MG63 (cell line): ENCODE data around the gene YARS1. TPM values are rescaled to one million over a fixed set of nuclear protein-coding genes. Genes with fewer than 3 reads are reported as not detected.
A peak's percentile ranks its signal among the peaks of the same experiment; 100 is the strongest.

Experiments
- DNase-seq: peaks from one replicate; pipeline ENCODE4 v3.0.0-alpha.2; 2020
- H3K27me3 ChIP-seq: fragments of 250-450 bp; sonication (Bioruptor Pico); 2 replicates; pipeline ENCODE4 v1.5.1; 2020; ENCODE audit warnings: mild to moderate bottlenecking, moderate library complexity
- H3K36me3 ChIP-seq: fragments of 250-450 bp; sonication (Bioruptor Pico); 2 replicates; pipeline ENCODE4 v1.5.1; 2020; ENCODE audit warnings: mild to moderate bottlenecking, moderate library complexity
- H3K4me3 ChIP-seq: fragments of 250-450 bp; sonication (Bioruptor Pico); 2 replicates; pipeline ENCODE4 v1.5.1; 2020; ENCODE audit warnings: mild to moderate bottlenecking, moderate library complexity
- H3K9me3 ChIP-seq: fragments of 250-450 bp; sonication (Bioruptor Pico); 2 replicates; pipeline ENCODE4 v1.5.1; 2020; ENCODE audit warnings: mild to moderate bottlenecking, moderate library complexity
- total RNA-seq: library from RNA; depleted of rRNA; stranded (reverse); fragments of >200 nt; shearing (Covaris generic); gene quantifications from 2 replicates; pipeline ENCODE4 v1.2.3, GENCODE V29; 2014; ENCODE audit warnings: low replicate concordance

YARS1 gene
- total RNA-seq, 1 experiment from 2014 or later = 160 TPM

DNA sequence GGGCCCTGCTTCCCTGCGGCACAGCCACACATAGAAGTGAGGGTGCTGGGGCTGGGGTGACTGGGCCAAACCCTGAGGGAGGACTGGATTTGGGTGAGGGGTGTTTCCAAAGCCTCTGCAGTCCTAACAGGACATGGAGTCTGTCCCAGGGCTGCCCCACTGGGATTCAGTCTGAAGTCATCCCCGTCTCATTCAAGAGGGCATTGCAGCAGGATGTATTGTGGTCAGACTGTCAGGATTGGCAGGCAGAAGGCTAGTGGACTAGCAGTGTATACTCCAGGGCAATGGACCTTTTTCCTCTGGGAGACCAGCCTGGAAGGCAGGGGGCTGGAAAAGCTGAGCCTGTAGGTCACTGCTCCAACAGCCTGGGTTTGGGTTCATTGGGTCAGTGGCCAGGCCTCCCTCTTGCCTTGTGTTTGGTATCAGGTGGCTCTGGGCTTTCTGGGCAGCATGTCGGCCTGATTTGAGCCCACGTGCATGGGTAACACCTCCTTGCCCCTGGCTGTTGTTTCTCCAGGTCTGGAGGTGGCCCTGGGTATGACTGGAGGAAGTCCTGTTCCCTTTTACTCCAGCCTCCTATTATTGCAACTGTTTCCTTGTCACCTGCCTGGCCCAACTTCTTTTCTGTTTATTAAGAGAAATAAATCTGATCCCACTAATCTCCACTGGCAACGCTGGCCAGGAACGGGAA, 73.6 kb downstream of the YARS1 start:
- no peaks in the 10 kb centered on the region for H3K9me3 ChIP-seq
- no peak overlapping the region for H3K4me3 ChIP-seq
- peak; percentile 31 for DNase-seq
- H3K36me3 ChIP-seq = no peaks in the 10 kb centered on the region
- H3K27me3 ChIP-seq = no peaks in the 10 kb centered on the region

DNA sequence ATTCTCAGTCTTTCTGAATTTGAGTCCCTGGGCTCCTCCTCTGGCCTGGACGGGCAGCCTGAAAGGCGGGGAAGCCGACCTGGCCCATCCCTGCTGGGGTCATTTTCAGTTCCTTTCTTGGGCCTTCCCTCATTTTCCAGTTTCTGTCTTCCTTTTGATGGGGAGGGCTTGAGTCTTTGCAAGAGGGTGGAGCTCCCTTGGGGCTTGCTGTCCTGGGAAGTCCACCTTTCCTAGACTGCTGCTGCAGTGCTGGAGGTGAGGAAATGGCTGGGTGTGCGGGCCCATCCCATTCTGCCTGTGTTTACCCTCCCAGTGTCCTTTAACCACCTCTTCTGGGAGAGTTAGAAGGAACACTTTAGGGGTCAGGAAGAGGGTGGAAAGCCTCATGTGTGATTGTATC, 74.2 kb downstream of the YARS1 start:
- Histone ChIP-seq H3K9me3 (no peaks in the 10 kb centered on the region), H3K4me3 (no peak overlapping the region)
- no peak for DNase-seq

DNA sequence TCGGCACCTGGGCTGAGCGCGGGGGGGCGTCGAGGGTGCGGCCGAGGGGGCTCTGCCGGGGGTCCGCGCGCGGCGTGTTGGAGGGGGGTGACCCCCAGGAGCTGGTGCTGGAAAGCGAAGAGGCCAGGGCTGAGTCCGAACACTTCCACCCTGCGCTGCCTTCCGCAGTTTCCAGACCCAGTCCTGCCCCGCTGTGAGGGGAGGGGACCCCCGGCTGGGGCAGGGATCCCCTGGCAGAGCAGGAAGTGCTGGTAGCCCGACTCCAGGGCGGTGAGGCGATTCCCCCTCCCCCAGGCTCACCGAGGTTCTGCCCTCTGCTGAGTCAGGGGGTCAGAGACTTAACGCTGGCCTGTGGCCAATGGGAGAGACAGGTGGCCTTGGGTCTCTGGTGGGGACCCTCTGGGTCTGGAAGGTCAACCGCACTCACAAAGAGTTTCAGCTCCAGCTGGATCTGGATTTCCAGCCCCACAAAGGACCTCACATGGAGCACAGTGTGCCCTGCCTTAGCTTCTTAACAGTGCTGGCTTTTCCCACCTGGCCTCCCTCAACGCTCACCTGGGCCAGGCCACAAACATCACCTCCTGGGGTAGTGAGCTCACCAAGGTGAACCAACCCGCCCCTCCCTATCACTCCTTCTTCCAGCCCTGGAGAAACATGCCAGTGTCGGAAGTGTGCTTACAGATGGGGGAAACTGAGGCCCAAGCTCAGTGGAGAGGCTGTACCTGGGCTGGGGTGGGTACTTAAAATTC, 74.8 kb downstream of the YARS1 start:
- Histone ChIP-seq H3K27me3 (no peaks in the 10 kb centered on the region), H3K4me3 (peak overlapping the region; percentile 47), H3K9me3 (no peaks in the 10 kb centered on the region), H3K36me3 (no peaks in the 10 kb centered on the region)
- no peak for DNase-seq

More for the DNA sequence above, 74.2 kb downstream of the YARS1 start:
- Histone ChIP-seq H3K36me3 (no peaks in the 10 kb centered on the region), H3K27me3 (no peaks in the 10 kb centered on the region)

- DNase-seq = peak; percentile 36
- H3K9me3 ChIP-seq = no peaks in the 10 kb centered on the region
- no peaks in the 10 kb centered on the region for H3K27me3 ChIP-seq
- no peaks in the 10 kb centered on the region for H3K36me3 ChIP-seq
- H3K4me3 ChIP-seq = peak overlapping the region; percentile 60
These were observed 75.6 kb downstream of the YARS1 start for GRCh38 chr1:32741413-32742198.

- no peak for DNase-seq
- no peaks in the 10 kb centered on the region for H3K36me3 ChIP-seq
- peak overlapping the region; percentile 60 for H3K4me3 ChIP-seq
- H3K27me3 ChIP-seq = no peaks in the 10 kb centered on the region
- no peaks in the 10 kb centered on the region for H3K9me3 ChIP-seq
These were observed 76.1 kb downstream of the YARS1 start for GRCh38 chr1:32741059-32741412.

- Histone ChIP-seq H3K27me3 (no peaks in the 10 kb centered on the region), H3K9me3 (no peaks in the 10 kb centered on the region)
- no peak for DNase-seq
These were observed 80.1 kb downstream of the YARS1 start for GRCh38 chr1:32736812-32737791.

GRCh38 chr1:32733582-32734321, 83.4 kb downstream of the YARS1 start:
- Histone ChIP-seq H3K9me3 (no peaks in the 10 kb centered on the region), H3K36me3 (no peaks in the 10 kb centered on the region), H3K27me3 (no peaks in the 10 kb centered on the region), H3K4me3 (no peak overlapping the region)
- no peak for DNase-seq

More at GRCh38 chr1:32736812-32737791, 80.1 kb downstream of the YARS1 start:
- no peak overlapping the region for H3K4me3 ChIP-seq
- no peaks in the 10 kb centered on the region for H3K36me3 ChIP-seq

- no peaks in the 10 kb centered on the region for H3K9me3 ChIP-seq
- DNase-seq = peak; percentile 33
- no peaks in the 10 kb centered on the region for H3K36me3 ChIP-seq
- H3K4me3 ChIP-seq = no peak overlapping the region
- H3K27me3 ChIP-seq = no peaks in the 10 kb centered on the region
These were observed 87.7 kb downstream of the YARS1 start for GRCh38 chr1:32729254-32730046.

DNA sequence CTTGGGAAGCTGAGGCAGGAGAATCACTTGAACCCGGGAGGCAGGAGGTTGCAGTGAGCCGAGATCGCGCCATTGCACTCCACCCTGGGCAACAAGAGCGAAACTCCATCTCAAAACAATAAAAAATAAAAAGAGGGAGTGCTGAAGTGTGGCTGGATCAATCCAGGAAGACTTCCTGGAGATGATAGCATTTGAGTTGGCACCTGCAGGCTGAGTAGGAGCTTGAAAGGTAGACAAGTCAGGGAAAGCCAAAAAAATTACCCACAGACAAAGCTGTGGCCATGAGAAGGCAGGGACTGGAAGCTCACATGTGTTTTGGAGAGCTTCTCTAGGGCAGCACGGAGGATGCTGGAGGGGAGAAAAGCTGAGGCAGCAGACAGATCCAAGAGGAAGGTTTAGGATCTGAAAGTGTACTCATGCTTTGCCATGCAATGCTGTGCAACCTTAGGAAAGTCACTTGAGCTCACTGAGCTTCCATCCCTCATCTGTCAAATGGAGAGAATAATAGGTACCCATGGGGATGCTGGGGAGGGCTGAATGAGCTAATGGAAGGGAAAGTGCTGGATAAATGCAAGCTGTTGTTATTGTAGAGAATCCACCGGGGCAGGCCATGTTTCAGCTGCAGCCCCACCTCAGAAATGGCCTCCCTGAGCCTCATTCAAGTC, 88.6 kb downstream of the YARS1 start:
- Histone ChIP-seq H3K9me3 (no peaks in the 10 kb centered on the region), H3K27me3 (no peaks in the 10 kb centered on the region), H3K4me3 (no peak overlapping the region), H3K36me3 (no peaks in the 10 kb centered on the region)
- no peak for DNase-seq

DNA sequence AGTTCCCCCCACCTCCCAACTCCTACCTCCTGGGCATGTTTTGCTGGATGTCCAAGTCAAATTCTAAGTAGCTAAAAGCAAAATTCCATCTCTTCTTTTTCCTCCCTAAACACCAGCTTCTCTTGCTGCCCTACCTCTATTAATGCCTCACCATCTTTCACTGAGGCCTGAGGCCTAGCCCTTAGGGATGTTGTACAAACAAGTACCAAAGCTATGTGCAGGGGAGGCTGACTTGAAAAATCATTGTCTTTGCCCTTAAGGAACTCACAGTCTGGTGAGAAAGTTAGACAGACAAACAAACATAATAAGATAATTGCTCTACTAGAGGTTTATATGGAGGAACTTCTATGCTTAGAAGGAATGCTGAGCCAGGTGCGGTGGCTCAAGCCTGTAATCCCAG, 89.3 kb downstream of the YARS1 start:
- Histone ChIP-seq H3K4me3 (no peak overlapping the region), H3K36me3 (no peaks in the 10 kb centered on the region), H3K27me3 (no peaks in the 10 kb centered on the region), H3K9me3 (no peaks in the 10 kb centered on the region)
- no peak for DNase-seq

DNA sequence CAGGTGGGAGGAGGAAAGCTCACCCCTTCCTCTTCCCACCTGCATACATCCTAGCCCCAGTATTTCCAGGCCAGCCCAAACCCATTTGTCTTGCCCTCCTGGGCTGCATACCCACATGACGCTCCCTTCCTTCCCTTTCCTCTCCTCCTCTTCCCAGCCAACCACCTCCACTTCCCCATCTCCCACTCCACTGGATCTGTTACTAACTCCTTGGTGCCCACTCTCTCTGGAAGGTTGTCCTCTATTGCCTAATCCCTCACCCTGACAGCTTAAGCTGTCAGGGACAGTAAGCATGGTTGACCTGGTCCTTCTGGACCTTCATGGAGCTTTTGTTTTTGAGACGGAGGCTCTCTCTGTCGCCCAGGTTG, 91.6 kb downstream of the YARS1 start:
- DNase-seq = no peak
- Histone ChIP-seq H3K27me3 (no peaks in the 10 kb centered on the region), H3K4me3 (no peak overlapping the region), H3K9me3 (no peaks in the 10 kb centered on the region), H3K36me3 (no peaks in the 10 kb centered on the region)
